Epidermal melanocyte (primary cell): ENCODE measurements around the gene RPS6KA4.

Experiments
- DNase-seq: peaks from one replicate; pipeline ENCODE4 v3.0.0; 2011; ENCODE audit warnings: low spot score; ENCODE audit not compliant: insufficient read length

Gene RPS6KA4

GRCh38 chr11:64385945-64386704 is 27.2 kb downstream of the RPS6KA4 start:
- no peak for DNase-seq

GRCh38 chr11:64387916-64388315 is 29.0 kb downstream of the RPS6KA4 start:
- no peak for DNase-seq

- no peak for DNase-seq
These were observed 29.9 kb downstream of the RPS6KA4 start for GRCh38 chr11:64388894-64389293.

GRCh38 chr11:64389851-64390250 is 30.9 kb downstream of the RPS6KA4 start:
- DNase-seq = no peak

- no peak for DNase-seq
These were observed 31.6 kb downstream of the RPS6KA4 start for GRCh38 chr11:64390558-64390957.

GRCh38 chr11:64391839-64392238 is 32.9 kb downstream of the RPS6KA4 start:
- DNase-seq = no peak

- DNase-seq = no peak
These were observed 36.6 kb downstream of the RPS6KA4 start for GRCh38 chr11:64395545-64396078.

GRCh38 chr11:64396079-64396591 is 37.2 kb downstream of the RPS6KA4 start:
- no peak for DNase-seq

GRCh38 chr11:64400102-64400501 is 41.1 kb downstream of the RPS6KA4 start:
- no peak for DNase-seq

GRCh38 chr11:64400667-64401066 is 41.7 kb downstream of the RPS6KA4 start:
- DNase-seq = no peak

- DNase-seq = no peak
These were observed 42.8 kb downstream of the RPS6KA4 start for GRCh38 chr11:64401775-64402174.

GRCh38 chr11:64403106-64403505 is 44.1 kb downstream of the RPS6KA4 start:
- DNase-seq = no peak

- no peak for DNase-seq
These were observed 47.4 kb downstream of the RPS6KA4 start for GRCh38 chr11:64406221-64406946.

- DNase-seq = no peak
These were observed 48.3 kb downstream of the RPS6KA4 start for GRCh38 chr11:64407221-64407620.

- DNase-seq = no peak
These were observed 48.7 kb downstream of the RPS6KA4 start for GRCh38 chr11:64407630-64408029.

GRCh38 chr11:64409278-64409677 is 50.3 kb downstream of the RPS6KA4 start:
- no peak for DNase-seq

- no peak for DNase-seq
These were observed 50.9 kb downstream of the RPS6KA4 start for GRCh38 chr11:64409707-64410403.

- no peak for DNase-seq
These were observed 51.4 kb downstream of the RPS6KA4 start for GRCh38 chr11:64410404-64410734.

GRCh38 chr11:64413417-64413816 is 54.5 kb downstream of the RPS6KA4 start:
- DNase-seq = no peak

GRCh38 chr11:64415286-64415685 is 56.3 kb downstream of the RPS6KA4 start:
- no peak for DNase-seq

- no peak for DNase-seq
These were observed 57.2 kb downstream of the RPS6KA4 start for GRCh38 chr11:64415996-64416728.
